HG03280 (cell line): ENCODE measurements around the gene MYO9B.
"Not testable (repeated sequence)": the region's sequence is repeated elsewhere in the genome, so short reads cannot be mapped to it uniquely, and the experiment has no call there.

ENCODE experiments used
- ATAC-seq: cut with Tn5 transposase; IDR thresholded peaks from one replicate; pipeline ENCODE4 v1.9.1; 2021; ENCODE audit warnings: mild to moderate bottlenecking, moderate library complexity; ENCODE audit not compliant: unreplicated experiment

MYO9B gene

GRCh38 chr19:17172624-17173345 lies 97.2 kb downstream of the MYO9B start:
- no peak for ATAC-seq

- ATAC-seq = no peak
Measured at GRCh38 chr19:17178291-17178690, 102.7 kb downstream of the MYO9B start.

- ATAC-seq = no peak
Measured at GRCh38 chr19:17180997-17181702, 105.6 kb downstream of the MYO9B start.

DNA sequence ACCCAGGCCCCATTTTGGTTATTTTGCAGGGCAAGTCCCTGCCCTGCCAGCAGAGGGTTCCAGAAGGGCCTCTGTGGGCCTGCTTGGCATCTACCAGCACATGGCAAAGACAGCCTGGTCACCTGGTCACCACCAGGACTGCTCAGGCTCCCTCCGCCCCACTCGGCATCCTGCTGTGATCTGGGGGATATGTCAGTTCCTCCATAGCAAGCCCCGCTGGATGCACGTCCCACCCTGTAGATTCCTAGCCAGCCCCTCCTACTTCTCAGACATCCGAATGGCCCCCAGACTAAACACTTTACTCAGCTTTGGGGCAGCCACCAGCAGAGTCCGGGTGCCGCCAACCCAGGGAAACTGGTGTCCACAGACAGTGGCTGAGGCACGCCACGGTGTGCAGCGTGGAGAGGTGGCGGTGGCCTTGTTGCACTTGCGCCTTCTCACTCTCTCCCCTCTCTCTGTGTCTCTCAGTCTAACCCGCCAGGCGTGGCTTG lies 107.7 kb downstream of the MYO9B start:
- ATAC-seq = no peak

GRCh38 chr19:17183858-17184321 lies 108.3 kb downstream of the MYO9B start:
- ATAC-seq = no peak

DNA sequence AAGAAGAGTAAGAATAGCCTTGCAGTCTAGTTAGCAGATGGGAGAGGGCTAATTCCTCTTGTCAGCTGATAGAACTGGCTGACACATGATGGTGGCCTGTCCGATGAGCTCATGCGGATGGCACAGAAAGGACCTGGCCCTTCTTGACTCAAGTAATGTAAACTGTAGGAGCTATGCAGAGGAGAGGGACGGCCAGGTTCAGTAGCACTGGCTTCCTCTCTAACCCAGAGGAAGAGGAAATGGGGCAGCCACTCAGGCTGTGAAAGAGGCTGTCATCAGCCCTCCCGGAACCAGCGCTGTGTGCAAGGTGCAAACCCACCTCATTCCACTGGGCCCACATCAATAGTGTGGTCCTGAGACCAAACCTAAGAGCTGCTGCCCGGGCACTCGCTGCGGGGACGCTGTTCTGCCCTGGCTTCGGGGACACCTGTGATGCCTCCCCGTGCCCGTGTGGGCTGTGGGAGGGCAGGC lies 108.8 kb downstream of the MYO9B start:
- no peak for ATAC-seq

- no peak for ATAC-seq
Measured at GRCh38 chr19:17185590-17185989, 110.0 kb downstream of the MYO9B start.

- ATAC-seq = not testable (repeated sequence)
Measured at GRCh38 chr19:17191736-17192135, 116.2 kb downstream of the MYO9B start.

- ATAC-seq = no peak
Measured at GRCh38 chr19:17192751-17193150, 117.2 kb downstream of the MYO9B start.

- ATAC-seq = no peak
Measured at GRCh38 chr19:17194608-17195007, 119.0 kb downstream of the MYO9B start.

- no peak for ATAC-seq
Measured at GRCh38 chr19:17195106-17195505, 119.5 kb downstream of the MYO9B start.

DNA sequence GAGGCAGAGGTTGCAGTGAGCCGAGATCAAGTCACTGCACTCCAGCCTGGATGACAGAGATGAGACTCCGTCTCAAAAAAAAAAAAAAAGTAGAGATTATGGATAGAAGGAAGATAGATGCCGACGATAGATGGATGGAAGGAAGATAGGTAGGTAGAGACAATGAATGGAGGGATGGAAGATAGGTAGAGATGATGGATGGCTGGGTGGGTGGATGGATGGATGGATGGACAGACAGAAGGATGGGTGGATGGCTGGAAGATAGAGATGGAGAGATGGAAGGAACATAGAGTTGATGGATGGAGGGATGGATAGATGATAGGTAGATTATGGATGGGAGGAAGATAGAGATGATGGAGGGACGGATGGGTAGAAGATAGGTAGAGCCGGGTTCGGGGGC lies 121.0 kb downstream of the MYO9B start:
- ATAC-seq = no peak

DNA sequence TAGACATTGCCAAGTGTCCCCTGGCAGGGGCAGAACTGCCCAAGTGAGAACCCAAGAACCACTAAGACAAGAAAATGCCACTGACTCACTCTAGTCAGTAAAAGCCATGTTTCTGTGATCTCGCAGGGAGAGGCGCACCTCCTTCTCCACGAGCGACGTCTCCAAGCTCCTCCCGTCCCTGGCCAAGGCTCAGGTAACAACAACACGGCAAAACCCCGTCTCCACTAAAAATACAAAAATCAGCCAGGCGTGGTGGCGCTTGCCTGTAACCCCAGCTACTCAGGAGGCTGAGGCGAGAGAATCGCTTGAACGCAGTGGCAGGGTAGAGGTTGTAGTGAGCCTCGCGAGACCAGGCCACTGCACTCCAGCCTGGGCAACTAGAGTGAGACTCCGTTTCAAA lies 122.1 kb downstream of the MYO9B start:
- no peak for ATAC-seq

DNA sequence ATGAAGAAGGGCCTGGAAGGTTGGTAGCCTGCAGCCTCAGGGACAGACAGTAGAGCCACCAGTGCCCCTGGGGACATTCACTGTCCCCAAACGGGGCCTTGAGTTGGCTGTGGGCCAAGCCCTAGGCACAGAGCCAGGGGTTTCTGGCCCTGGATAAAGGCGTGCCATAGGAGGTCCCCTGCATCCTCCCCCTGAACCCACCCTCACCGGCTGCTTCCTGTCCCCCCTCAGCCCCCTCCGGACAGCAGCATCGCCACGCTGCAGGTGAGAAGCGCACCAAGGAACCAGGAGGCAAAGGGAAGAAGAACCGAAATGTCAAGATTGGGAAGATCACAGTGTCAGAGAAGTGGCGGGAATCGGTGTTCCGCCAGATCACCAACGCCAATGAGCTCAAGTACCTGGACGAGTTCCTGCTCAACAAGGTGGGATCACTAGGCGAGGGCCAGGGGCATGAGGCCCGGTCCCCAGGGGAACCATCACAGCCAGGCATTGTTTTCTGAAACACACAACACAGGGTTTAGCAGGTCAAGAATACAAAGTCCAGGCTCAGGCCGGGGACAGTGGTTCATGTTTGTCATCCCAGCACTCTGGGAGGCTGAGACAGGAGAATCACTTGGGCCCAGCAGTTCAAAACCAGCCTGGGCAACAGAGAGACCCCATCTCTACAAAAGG lies 125.0 kb downstream of the MYO9B start:
- no peak for ATAC-seq

GRCh38 chr19:17202249-17202648 lies 126.7 kb downstream of the MYO9B start:
- ATAC-seq = no peak

GRCh38 chr19:17202713-17203112 lies 127.1 kb downstream of the MYO9B start:
- no peak for ATAC-seq

GRCh38 chr19:17205237-17206140 lies 129.9 kb downstream of the MYO9B start:
- ATAC-seq = no peak

GRCh38 chr19:17206736-17207581 lies 131.4 kb downstream of the MYO9B start:
- no peak for ATAC-seq
